Measurements from ENCODE around the gene UBXN2A.

DNA sequence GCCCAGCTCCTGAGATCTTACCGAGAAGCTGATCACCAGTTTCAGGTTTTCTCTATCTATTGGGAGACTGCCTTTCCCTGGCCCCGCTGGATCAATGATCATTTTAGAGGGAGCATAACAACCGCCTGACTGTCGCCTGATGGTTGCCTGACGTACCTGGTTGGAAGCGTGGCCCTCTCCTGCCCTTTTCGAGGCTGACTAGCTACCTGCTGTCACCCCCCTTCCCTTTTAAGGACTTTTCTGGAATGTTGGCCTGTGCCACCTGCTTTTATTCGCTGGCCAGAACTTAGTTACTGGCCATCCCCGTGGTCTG lies 69.1 kb downstream of the UBXN2A start:
- TF ChIP-seq YY2 (tag by site-specific recombination; IDR thresholded peaks at IDR 0.05) (no peak), PBX3 (CRISPR knock-in tag; IDR thresholded peaks at IDR 0.05) (no peak), CTCF (tag by site-specific recombination; IDR thresholded peaks at IDR 0.05) (no peak)
- TF ChIP-seq, protein P1, sequence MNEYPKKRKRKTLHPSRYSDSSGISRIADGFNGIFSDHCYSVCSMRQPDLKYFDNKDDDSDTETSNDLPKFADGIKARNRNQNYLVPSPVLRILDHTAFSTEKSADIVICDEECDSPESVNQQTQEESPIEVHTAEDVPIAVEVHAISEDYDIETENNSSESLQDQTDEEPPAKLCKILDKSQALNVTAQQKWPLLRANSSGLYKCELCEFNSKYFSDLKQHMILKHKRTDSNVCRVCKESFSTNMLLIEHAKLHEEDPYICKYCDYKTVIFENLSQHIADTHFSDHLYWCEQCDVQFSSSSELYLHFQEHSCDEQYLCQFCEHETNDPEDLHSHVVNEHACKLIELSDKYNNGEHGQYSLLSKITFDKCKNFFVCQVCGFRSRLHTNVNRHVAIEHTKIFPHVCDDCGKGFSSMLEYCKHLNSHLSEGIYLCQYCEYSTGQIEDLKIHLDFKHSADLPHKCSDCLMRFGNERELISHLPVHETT (tag by site-specific recombination; IDR thresholded peaks at IDR 0.05) = no peak
- TF ChIP-seq, protein P2, sequence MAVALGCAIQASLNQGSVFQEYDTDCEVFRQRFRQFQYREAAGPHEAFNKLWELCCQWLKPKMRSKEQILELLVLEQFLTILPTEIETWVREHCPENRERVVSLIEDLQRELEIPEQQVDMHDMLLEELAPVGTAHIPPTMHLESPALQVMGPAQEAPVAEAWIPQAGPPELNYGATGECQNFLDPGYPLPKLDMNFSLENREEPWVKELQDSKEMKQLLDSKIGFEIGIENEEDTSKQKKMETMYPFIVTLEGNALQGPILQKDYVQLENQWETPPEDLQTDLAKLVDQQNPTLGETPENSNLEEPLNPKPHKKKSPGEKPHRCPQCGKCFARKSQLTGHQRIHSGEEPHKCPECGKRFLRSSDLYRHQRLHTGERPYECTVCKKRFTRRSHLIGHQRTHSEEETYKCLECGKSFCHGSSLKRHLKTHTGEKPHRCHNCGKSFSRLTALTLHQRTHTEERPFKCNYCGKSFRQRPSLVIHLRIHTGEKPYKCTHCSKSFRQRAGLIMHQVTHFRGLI (tag by site-specific recombination; IDR thresholded peaks at IDR 0.05) = no peak
- TF ChIP-seq, protein P3, sequence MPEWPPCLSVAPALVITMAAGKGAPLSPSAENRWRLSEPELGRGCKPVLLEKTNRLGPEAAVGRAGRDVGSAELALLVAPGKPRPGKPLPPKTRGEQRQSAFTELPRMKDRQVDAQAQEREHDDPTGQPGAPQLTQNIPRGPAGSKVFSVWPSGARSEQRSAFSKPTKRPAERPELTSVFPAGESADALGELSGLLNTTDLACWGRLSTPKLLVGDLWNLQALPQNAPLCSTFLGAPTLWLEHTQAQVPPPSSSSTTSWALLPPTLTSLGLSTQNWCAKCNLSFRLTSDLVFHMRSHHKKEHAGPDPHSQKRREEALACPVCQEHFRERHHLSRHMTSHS (tag by site-specific recombination; IDR thresholded peaks at IDR 0.05) = no peak

Data from HEK293 (cell line).